ENCODE results near the gene PCGF6.

GRCh38 chr10:103278862-103279298, 72.1 kb downstream of the PCGF6 start:
- TF ChIP-seq CTCF (IDR thresholded peaks at IDR 0.05; ENCODE audit: low read length), result no peak
- no peak for TF ChIP-seq EZH2 (IDR thresholded peaks at IDR 0.05; ENCODE audit: borderline replicate concordance, low read length)
